Embryonic facial prominence (tissue), 1 donor: Measurements from ENCODE around the gene SERPINF2.
"Not testable (repeated sequence)": the region's sequence is repeated elsewhere in the genome, so short reads cannot be mapped to it uniquely, and the experiment has no call there.

Source experiments
- DNase-seq: peaks from one replicate; pipeline ENCODE4 v3.0.0-alpha.2; 2016; ENCODE audit errors: extremely low spot score

Gene SERPINF2

GRCh38 chr17:1789936-1790335 lies 47.3 kb downstream of the SERPINF2 start:
- DNase-seq = no peak

- no peak for DNase-seq
Observed at GRCh38 chr17:1792495-1793446, 50.1 kb downstream of the SERPINF2 start.

GRCh38 chr17:1793447-1793806 lies 50.8 kb downstream of the SERPINF2 start:
- DNase-seq = no peak

- no peak for DNase-seq
Observed at GRCh38 chr17:1796800-1797199, 54.1 kb downstream of the SERPINF2 start.

- no peak for DNase-seq
Observed at GRCh38 chr17:1797323-1797722, 54.7 kb downstream of the SERPINF2 start.

GRCh38 chr17:1797846-1798245 lies 55.2 kb downstream of the SERPINF2 start:
- not testable (repeated sequence) for DNase-seq

- no peak for DNase-seq
Observed at GRCh38 chr17:1800240-1800639, 57.6 kb downstream of the SERPINF2 start.

- DNase-seq = no peak
Observed at GRCh38 chr17:1800712-1801111, 58.0 kb downstream of the SERPINF2 start.

- no peak for DNase-seq
Observed at GRCh38 chr17:1802429-1802828, 59.8 kb downstream of the SERPINF2 start.

GRCh38 chr17:1803280-1803679 lies 60.6 kb downstream of the SERPINF2 start:
- DNase-seq = no peak
